ENCODE measurements around the gene TTI1. TPM values are rescaled to one million over a fixed set of nuclear protein-coding genes. Genes with fewer than 3 reads are reported as not detected.
"Not testable (repeated sequence)": the region's sequence is repeated elsewhere in the genome, so short reads cannot be mapped to it uniquely, and the experiment has no call there.

TTI1 gene
- total RNA-seq, 2 donors from 2014 or later = 33.0 to 40.5 TPM

DNA sequence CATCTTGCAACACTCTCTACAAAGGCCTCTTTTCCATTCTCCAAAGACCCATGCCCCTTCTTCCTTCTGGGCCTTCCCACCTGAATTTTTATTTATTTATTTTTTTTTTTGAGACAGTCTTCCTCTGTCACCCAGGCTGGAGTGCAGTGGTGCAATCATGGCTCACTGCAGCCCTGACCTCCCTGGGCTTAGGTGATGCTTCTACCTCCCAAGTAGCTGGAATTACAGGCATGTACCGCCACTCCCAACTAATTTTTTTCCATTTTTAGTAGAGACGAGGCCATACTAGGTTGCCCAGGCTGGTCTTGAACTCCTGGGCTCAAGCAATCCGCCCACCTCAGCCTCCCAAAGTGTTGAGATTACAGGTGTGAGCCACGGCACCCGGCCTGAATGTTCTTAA, 23.8 kb downstream of the TTI1 start:
- not testable (repeated sequence) for ATAC-seq (replicated peaks); H3K9me3 Mint-ChIP-seq; H3K27me3 Mint-ChIP-seq; H3K4me3 Mint-ChIP-seq; H3K27ac Mint-ChIP-seq
- Mint-ChIP-seq H3K36me3 (ENCODE audit: low read depth) (peaks cover 84% of the 10 kb centered on the region), H3K4me1 (peaks cover 10% of the 10 kb centered on the region)

DNA sequence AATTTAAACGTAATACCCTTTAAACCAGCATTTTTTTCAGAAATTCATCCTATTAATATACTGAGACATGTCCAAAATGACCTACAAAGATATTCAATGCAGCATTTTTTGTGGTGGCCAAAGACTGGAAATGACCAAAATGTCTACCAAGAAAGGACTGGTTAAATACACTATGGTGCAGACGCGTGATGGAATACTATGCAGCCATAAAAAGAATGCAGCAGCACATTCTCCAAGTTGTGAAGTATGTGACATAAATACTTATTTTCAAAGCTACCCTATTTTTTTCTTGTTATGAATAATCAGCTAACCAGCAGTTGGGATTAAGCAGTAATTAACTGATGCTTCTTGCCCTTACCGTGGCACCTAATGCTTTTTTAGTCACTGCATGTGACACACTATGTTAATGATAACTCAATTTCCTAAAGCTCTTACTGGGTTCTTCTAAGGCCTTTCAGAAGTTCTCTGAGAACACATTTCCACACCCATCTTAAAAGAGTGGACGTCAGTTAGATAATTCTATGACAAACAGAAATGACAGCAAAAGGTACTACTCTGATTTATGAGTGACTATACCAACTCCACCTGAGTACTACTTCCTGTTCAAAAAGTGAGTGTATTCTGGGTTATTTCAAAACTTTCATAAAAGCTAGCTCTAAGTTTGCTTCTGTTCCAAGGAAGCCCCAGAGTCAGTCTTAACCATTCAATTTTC, 24.9 kb downstream of the TTI1 start:
- peaks cover 84% of the 10 kb centered on the region for H3K36me3 Mint-ChIP-seq (ENCODE audit: low read depth)
- H3K9me3 Mint-ChIP-seq = no peaks in the 10 kb centered on the region
- H3K4me1 Mint-ChIP-seq = peaks cover 8% of the 10 kb centered on the region
- no peak overlapping the region for H3K4me3 Mint-ChIP-seq
- ATAC-seq (replicated peaks) = peak; percentile 11
- no peak overlapping the region for H3K27ac Mint-ChIP-seq
- H3K27me3 Mint-ChIP-seq = no peaks in the 10 kb centered on the region

DNA sequence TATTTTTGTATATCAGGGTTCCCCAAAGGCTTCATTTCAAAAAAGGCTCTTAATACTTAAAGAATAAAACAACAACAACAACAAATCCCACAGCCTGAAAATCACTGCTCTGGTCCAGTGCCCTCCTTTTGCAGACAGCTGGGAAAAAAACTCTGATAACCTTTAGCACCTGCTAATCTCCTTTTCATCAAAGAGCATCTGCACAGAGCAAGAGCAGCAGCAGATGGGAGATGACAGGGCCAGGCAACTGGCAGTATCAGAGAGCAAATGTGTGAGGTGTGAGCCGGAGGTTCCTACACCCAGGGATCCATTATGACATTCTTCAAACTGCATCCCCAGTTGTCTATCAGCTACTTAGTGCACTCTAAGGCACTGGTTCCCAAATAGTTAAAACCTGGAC, 25.7 kb downstream of the TTI1 start:
- H3K9me3 Mint-ChIP-seq = no peaks in the 10 kb centered on the region
- no peak for ATAC-seq (replicated peaks)
- H3K4me3 Mint-ChIP-seq = no peak overlapping the region
- H3K36me3 Mint-ChIP-seq (ENCODE audit: low read depth) = peaks cover 84% of the 10 kb centered on the region
- H3K4me1 Mint-ChIP-seq = peaks cover 8% of the 10 kb centered on the region
- H3K27me3 Mint-ChIP-seq = no peaks in the 10 kb centered on the region
- H3K27ac Mint-ChIP-seq = peak overlapping the region; percentile 50

DNA sequence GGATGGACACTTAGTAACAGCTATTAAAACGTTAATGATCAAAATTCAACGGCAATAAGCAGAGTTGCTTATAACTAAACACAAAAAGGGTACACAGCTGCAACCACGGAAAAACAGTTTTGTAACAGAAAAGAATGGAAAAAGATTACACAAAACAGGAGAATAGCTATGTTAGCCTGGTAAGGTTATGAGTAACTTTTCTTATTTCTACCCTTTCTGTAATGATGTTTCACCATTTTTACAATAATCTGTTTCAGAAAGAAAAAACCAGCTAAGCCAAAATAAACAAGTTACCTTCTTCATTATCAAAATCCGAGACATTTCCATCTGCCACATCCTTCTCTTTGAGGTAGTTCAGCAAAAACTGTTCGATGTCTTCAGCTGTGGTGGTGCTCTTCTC, 27.4 kb downstream of the TTI1 start:
- peaks cover 86% of the 10 kb centered on the region for H3K36me3 Mint-ChIP-seq (ENCODE audit: low read depth)
- peaks cover 13% of the 10 kb centered on the region for H3K4me1 Mint-ChIP-seq
- peak; percentile 34 for ATAC-seq (replicated peaks)
- H3K27me3 Mint-ChIP-seq = no peaks in the 10 kb centered on the region
- peak overlapping the region; percentile 5 for H3K4me3 Mint-ChIP-seq
- H3K27ac Mint-ChIP-seq = peak overlapping the region; percentile 40
- H3K9me3 Mint-ChIP-seq = no peaks in the 10 kb centered on the region

DNA sequence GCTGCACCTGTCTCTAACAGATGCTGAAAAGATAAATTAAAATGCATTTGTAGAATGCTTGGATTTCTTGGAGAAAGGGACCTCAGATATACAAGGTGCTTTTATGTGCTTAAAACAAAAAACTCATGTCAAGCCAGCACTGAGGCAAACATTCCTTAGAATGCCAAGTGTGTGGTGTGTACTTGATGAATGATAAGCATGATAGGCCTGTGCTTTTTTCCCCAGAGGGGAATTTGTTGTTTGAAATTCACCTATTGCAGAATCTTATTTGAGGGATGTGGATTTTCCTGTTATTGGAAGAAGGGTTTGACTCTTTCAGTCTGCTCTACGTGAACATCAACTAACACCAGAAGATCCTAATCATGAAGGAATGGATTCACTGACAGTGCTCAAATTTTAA, 28.8 kb downstream of the TTI1 start:
- no peaks in the 10 kb centered on the region for H3K9me3 Mint-ChIP-seq
- ATAC-seq (replicated peaks) = no peak
- no peak overlapping the region for H3K4me3 Mint-ChIP-seq
- peaks cover 20% of the 10 kb centered on the region for H3K4me1 Mint-ChIP-seq
- no peak overlapping the region for H3K27ac Mint-ChIP-seq
- peaks cover 97% of the 10 kb centered on the region for H3K36me3 Mint-ChIP-seq (ENCODE audit: low read depth)
- H3K27me3 Mint-ChIP-seq = no peaks in the 10 kb centered on the region

DNA sequence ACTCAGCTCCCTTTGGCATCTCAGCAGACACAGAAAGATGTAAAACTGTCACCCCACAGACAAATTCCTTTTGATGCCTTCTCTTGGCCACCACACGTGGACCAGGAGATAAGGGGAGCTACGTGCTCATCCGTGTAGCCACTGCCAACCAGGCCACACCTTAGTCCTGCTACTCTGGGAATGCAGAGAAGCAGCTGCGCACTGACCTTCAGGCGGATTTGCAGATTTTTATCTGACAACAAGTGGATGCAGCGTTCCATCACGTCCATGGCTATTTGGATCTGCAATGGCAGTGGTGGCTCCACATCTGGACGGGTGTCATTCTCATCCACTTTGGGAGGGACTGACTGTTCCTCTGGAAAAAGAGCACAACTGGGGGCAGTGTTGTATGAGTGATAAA, 30.8 kb downstream of the TTI1 start:
- ATAC-seq (replicated peaks) = no peak
- Mint-ChIP-seq H3K27ac (peak overlapping the region; percentile 79), H3K4me3 (no peak overlapping the region), H3K27me3 (no peaks in the 10 kb centered on the region), H3K36me3 (ENCODE audit: low read depth) (peaks cover 100% of the 10 kb centered on the region), H3K4me1 (peaks cover 22% of the 10 kb centered on the region), H3K9me3 (no peaks in the 10 kb centered on the region)

DNA sequence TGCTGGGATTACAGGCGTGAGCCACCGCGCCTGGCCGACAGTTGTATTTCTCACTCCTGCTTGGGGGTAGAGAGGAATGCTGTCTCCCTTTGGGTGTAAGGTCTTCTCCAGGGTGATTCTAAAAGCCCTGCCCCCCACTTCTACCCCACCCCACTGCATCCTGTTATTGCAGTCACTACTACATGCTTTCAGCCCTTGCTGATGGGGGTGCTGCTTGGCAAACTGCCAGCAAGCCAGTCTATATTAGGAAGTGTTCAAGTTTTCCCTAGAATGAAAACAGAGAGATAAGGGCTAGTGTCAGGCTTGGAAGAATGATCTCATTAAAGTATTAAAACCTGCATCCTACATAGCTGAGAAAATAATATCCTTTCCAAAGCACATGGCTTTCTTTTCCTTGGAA, 31.3 kb downstream of the TTI1 start:
- Mint-ChIP-seq H3K27ac (peak overlapping the region; percentile 79), H3K9me3 (no peaks in the 10 kb centered on the region), H3K36me3 (ENCODE audit: low read depth) (peaks cover 100% of the 10 kb centered on the region), H3K27me3 (no peaks in the 10 kb centered on the region), H3K4me1 (peaks cover 22% of the 10 kb centered on the region), H3K4me3 (no peak overlapping the region)
- ATAC-seq (replicated peaks) = no peak

DNA sequence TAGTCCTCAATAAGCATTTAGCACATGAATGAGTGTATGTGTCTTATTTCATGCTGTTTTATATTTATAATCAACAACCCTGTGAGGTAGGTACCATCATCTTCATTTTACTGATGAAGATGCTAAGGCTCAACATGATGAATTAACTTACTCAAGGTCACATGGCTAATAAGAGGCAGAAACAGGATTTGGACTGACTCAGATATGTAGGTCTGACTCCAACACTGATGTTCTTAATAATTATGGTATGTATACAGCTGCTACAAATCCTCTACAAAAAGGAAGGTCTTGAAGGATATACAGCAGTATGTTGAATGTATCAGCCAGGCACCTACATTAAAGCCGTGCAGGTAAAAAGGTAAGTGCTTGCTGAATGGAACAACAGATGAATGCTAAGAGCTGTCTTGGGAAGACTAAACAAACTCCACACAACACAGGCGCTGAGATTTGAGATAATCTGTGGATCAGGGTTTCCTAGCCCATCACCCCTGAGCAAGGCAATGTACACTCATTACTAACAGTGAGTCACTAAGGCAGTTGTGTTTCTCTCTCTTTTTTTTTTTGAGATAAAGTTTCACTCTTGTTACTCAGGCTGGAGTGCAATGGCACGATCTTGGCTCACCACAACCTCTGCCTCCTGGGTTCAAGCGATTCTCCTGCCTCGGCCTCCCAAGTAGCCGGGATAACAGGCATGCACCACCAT, 31.9 kb downstream of the TTI1 start:
- Mint-ChIP-seq H3K27ac (peak overlapping the region; percentile 79), H3K4me3 (no peak overlapping the region), H3K27me3 (no peaks in the 10 kb centered on the region), H3K9me3 (no peaks in the 10 kb centered on the region), H3K36me3 (ENCODE audit: low read depth) (peaks cover 100% of the 10 kb centered on the region), H3K4me1 (peaks cover 18% of the 10 kb centered on the region)
- ATAC-seq (replicated peaks) = peak; percentile 92

DNA sequence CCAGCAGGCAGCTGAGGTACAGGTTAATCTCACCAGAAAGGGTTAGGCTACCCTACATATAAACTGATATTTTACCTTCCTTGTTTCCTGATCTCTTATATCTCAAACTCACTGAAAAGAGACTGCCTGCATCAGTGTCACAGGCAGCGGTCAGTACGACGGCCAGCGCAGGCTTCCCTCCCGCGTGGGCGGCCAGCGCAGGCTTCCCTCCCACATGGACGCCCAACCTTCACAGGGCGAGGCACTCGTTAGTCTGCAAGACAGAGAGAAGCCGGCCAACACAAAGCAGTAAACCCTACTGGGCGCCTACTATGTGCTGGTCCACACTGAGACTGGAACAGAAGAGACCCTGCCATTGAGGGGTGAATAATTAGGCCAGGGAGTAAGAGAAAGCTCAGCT, 33.0 kb downstream of the TTI1 start:
- Mint-ChIP-seq H3K4me3 (no peak overlapping the region), H3K36me3 (ENCODE audit: low read depth) (peaks cover 100% of the 10 kb centered on the region), H3K27ac (peak overlapping the region; percentile 87), H3K27me3 (no peaks in the 10 kb centered on the region), H3K4me1 (peaks cover 15% of the 10 kb centered on the region), H3K9me3 (no peaks in the 10 kb centered on the region)
- no peak for ATAC-seq (replicated peaks)

DNA sequence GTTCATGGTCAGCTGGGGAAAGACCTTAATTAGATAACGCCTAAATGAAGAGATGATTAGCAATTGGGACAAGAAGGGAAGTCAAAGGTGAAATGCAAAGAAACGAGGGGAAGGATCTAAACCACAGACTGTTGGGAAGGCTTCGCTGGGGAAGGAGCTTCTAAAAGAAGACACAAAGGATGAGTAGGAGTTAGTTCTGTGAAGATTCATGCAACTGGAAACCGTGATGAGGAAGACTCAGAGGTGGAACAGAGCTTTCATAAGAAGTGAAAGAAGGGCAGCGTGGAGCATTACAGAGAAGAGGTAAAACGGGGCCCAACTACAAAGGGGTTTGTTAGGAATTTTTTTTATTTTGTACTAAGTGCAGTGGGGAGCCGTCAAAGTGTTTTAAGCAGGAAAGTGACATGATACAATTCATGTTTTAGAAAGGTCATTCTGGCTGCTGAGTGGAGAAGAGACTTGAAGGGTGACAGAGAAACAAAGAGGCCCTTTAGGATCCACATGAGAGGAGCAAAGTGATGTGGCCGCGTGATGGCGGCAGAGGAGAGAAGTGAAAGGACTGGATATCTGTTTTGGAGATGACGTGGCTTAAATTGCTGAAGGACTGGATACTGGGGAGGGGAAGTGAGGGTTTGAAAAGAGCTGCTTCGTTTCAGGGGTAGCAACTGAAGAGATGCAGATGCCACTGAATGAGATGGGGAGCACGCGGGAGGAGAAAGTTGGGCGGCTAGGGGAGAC, 33.6 kb downstream of the TTI1 start:
- Mint-ChIP-seq H3K9me3 (no peaks in the 10 kb centered on the region), H3K27ac (peak overlapping the region; percentile 87), H3K36me3 (ENCODE audit: low read depth) (peaks cover 100% of the 10 kb centered on the region), H3K4me1 (peaks cover 16% of the 10 kb centered on the region), H3K27me3 (no peaks in the 10 kb centered on the region), H3K4me3 (no peak overlapping the region)
- ATAC-seq (replicated peaks) = no peak

DNA sequence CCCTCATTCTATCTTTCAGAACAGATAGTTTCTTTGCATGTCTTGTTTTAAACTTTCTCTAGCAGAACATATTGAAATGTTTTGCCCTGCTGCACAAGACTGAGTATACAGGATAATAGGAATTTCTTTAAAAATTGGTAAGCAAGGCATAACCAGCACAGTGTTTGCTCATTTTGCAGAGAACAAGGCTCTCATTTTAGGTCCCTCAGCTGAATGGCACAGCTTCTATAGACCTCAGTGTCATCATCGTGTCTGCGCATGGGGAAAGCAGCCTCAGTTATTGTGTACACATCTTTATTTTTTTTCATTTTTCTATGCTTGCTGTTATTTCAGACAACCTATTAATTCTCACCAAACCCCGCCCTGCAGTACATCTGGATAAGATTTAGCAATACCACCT, 35.7 kb downstream of the TTI1 start:
- Mint-ChIP-seq H3K4me1 (peaks cover 18% of the 10 kb centered on the region), H3K27me3 (no peaks in the 10 kb centered on the region), H3K36me3 (ENCODE audit: low read depth) (peaks cover 98% of the 10 kb centered on the region), H3K27ac (no peak overlapping the region), H3K4me3 (no peak overlapping the region), H3K9me3 (no peaks in the 10 kb centered on the region)
- ATAC-seq (replicated peaks) = no peak

DNA sequence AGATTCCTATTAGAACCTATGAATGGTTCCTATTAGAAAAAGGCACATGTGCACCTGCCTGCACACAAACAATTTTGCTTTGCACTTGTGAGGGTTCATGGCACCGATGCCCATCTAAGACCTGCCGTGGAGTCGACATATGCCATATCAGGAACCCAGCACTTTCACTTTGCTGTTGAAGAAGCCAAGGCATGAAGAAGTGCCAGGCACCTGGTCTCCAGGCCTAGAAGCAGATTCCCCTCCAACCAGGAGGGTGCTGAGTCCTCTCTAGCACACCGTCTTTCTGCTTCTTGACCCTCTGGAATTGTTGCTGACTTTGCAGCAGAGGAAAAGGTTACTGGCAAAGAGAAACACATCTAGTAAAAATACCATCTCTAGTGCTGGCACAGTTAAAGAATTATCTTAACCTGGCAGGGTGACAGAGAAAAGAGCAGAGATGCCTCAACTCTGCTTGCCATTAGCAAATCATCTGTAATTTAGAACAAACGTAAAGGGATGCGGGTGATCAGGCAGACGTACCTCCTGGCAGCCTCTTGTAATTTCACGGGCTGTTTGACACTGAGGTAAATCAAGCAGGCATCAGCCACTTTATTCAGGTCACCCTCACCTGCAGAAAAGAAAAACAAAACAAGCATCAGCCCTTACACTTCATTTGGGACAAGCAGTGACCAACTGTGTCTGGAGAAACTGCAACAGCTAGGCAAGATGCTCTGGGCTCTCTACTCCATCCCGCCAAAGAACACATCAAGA, 37.2 kb downstream of the TTI1 start:
- peaks cover 23% of the 10 kb centered on the region for H3K4me1 Mint-ChIP-seq
- H3K9me3 Mint-ChIP-seq = no peaks in the 10 kb centered on the region
- no peak overlapping the region for H3K4me3 Mint-ChIP-seq
- peaks cover 98% of the 10 kb centered on the region for H3K36me3 Mint-ChIP-seq (ENCODE audit: low read depth)
- H3K27me3 Mint-ChIP-seq = no peaks in the 10 kb centered on the region
- no peak for ATAC-seq (replicated peaks)
- H3K27ac Mint-ChIP-seq = no peak overlapping the region

DNA sequence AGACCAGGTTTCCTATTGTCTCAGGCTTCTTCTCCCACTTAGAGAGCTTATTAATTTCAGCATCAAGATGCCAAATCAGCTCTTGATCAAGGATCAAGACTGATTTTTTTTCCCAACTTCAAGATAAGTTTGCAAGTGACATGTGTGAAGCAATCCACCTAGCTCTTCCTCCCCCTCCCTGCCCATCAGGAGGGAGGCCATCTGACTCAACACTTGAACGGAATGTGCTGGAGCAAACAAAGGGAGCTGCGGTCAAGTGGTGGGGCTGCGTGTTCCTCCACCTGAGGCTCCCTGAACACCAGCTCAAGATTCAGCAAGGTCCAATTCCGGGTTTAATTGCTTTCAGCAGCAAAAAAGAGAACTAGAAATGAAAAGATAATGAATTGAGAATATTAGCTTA, 38.7 kb downstream of the TTI1 start:
- Mint-ChIP-seq H3K27me3 (no peaks in the 10 kb centered on the region), H3K4me3 (no peak overlapping the region), H3K27ac (peak overlapping the region; percentile 39), H3K36me3 (ENCODE audit: low read depth) (peaks cover 98% of the 10 kb centered on the region), H3K4me1 (peaks cover 28% of the 10 kb centered on the region), H3K9me3 (no peaks in the 10 kb centered on the region)
- no peak for ATAC-seq (replicated peaks)

DNA sequence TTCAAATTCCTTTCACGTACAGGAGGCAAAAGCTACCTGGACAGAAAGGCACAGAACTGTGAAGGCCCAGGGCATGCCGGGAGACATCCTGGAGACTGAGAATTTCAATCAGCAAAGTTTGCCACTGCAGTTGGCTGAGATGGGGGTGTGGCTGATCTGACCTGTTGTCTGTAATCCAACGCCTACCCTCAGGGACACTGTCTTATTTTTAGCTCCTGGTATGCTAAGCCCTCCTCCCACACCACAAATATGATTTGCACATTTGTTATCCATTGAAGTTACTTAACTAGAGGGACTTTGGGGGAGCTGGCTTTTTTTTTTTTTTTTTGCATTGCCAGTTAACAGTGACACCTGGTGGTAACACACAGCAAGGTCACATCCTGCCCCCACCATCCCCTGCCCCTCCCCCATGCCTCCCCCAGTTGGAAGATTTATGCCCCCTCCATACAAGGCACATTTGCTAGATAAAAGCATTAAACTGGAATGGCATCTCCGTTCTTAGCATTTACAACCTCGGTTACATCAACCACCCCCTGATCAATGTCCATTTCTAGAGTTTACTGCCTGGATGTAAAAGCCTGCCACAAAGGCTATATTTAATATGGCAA, 40.4 kb downstream of the TTI1 start:
- peaks cover 98% of the 10 kb centered on the region for H3K36me3 Mint-ChIP-seq (ENCODE audit: low read depth)
- peaks cover 25% of the 10 kb centered on the region for H3K4me1 Mint-ChIP-seq
- no peak for ATAC-seq (replicated peaks)
- H3K27me3 Mint-ChIP-seq = no peaks in the 10 kb centered on the region
- H3K4me3 Mint-ChIP-seq = no peak overlapping the region
- no peaks in the 10 kb centered on the region for H3K9me3 Mint-ChIP-seq
- peak overlapping the region; percentile 98 for H3K27ac Mint-ChIP-seq
